Stimulated activated CD4-positive, alpha-beta T cell treated with anti-CD3 and anti-CD28 coated beads, Interleukin-2, amount 100 ng/mL, for 4 hours (primary cell): ENCODE results near the gene SLC7A14.

Experiments
- DNase-seq: peaks from one replicate; pipeline ENCODE4 v3.0.0-alpha.2; 2020; ENCODE audit warnings: low read depth

Gene SLC7A14

DNA sequence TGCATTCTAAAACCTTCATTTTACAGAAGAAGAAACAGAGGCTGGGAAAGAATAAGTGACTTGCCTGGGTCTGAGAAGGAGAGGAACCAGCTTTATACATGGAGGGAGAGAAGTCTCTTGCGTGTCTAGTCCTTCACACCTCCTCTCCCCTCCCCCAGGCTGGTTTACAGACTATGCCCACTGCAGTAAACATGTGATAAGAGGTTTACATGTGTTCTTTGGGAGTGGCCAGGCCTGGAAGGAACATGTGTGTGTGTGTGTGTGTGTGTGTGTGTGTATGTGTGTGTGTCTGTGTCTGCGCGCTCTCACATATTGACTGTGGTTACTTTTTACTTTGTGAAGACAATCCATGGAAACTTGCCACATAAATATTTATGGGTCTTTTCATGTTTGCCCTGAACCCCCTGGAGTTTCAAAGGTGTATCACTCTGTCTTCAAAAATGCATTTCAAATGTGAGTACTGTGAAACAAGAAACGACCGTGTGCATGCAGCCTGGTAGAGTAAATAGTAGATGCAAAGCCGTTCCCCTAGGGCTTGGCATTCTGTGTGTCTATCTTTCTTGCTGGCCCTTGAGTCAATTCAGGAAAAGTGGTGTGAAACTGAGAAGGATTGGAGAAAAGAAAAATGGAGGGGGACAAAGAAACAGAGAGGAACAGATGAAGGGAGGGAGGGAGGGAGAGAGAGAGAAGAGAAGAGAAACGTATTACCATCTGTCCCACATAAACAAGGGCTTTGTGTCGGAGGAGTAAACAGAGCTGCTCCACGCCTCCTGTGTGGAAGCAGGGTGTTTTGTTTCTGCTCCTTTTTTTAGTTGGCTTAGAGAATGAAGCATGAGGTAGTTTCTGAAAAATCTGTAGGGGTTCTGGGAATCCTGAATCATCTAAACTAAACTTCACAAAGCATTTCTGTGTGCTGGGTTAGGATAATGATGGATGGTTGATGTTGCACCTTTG lies 115.5 kb downstream of the SLC7A14 start:
- no peak for DNase-seq

DNA sequence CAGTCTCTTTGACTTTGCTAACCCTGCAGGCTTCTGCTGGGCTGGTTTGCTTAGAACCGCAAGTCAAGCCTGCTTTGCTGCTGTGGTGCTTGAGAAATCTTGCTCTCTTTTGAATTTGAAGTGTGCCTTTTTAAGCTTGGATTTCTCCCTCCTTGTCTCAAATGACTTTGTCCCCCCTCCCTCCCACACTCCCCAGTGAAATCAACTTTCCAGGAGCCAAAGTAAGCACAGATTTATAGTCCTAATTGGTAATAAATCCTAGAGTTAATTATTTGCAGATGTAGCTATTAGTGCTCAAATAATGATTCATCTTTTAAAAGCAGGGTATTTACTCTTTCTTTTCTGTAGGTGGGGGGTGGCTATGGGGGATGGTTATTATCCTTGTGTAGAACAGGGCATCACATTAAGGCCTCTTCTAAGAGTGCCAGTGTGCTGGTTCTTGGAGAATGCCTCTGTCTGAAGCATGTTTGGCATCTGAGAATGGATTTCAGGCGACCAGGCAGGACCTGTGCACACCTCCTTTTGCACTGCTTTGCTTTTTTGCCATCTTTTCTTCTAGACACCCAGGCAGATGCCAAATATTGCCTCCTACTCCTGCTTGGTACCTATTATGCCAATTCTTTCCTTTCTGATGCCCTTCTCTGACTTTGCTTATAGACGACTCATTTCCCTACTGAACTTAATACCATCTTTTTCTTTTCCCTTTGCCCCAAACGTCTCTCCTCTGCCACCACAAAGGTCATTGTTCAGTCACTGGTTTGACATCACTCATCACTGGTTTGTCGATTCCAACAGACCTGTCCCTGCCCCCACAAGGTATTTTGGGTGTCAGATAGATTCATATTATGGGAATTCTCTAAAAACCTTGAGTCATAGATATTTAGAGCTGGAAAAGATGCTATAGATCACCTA lies 116.5 kb downstream of the SLC7A14 start:
- no peak for DNase-seq

DNA sequence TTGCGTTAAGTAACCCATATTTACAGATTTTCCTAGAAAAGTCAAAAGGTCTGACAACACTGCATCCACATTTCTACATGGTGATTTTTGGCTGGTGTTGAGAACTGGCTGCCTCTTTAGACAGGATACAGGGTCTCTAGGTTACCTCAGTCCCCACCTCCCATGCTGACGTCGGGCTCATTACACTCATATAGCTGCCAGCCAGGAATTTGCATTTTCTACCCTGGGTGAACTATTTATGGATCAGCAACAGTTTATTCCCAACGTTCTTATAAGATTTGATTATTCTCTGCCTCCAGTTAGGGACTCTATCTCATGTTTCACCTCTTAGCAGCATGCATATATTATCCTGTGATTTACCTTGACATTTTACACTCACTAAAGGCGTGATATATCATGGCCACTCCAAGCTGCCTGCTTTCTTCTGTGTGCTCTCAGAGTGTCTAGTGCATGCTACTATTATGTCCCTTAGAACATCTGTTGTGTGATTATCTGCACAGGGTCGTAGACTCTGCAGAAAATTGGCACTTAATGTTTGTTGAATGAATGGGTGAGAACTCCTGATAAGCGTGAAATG lies 118.2 kb downstream of the SLC7A14 start:
- DNase-seq: no peak

DNA sequence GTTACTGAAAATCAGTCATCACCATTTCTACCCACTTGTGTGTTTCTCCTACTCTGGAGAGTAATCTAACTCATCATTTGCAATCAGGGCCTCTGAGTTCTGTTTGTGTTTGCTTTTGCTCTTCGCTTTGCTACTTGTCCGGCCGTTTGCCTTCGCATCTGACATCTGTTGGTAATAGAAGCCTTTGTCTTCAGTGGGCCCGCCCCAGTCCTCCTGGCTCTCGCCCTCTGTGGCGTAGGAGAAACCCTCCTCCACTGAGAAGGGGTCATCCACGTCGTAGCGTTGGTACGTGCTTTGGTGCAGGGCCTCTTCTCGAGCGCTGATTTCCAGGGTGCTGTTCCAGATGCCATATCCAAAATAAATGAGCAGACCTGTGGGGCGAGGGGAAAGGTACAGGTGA lies 118.9 kb downstream of the SLC7A14 start:
- DNase-seq: no peak

DNA sequence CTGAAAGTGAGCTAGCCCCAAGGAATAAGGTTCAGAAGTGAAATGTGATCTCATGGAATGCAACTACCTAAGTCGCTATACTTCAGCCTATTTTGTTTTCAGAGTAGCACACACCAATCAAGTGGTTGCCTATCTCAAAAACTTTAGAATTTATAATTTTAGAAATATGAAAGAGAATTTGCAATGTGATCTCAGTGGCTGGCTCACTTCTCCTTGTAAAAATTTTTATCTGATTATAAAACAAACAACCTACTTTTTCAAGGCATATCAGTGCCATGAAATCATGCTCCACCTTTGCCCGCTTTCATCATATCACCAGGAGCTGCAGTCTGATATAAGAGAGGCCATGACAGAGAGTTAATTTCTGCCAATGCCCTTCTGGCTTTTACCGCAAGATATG lies 119.9 kb downstream of the SLC7A14 start:
- DNase-seq: no peak

DNA sequence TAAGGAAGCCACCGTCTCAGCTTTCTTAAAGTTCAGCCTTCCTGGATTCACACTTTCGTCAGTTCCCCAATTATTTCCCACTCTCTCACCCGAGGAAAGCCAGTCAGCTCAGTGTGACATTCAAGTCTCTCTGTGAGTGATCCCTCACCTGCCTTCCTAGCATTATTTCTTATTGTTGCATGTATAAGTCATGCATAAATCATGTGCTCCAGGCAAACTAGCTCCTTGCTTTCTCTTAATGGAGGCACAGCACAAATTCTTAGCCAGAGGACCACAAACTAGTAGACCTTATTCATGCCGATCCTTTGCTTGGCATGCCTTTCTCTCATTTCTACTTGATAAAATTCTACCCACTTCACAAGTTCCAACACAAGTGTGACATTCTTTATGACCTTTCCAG lies 122.9 kb downstream of the SLC7A14 start:
- DNase-seq: no peak

DNA sequence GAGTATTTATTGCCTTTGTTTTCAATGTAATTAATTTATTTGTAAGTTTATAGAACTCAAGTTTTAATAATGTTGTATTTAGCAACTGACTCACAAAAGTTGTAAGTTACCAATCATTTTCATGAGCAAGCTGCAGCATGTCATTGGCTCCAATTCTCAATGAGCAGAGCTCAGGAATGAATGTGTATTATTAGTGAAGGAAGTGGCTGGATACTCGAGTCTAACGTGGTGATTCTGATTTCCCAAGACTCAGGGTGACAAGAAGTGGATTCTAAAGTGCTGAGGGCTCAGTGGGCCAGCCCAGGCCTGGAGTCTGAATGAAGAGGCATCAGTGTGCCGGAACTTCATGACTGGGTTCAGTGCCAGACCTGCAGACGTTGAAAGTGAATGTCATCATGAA lies 127.6 kb downstream of the SLC7A14 start:
- no peak for DNase-seq

DNA sequence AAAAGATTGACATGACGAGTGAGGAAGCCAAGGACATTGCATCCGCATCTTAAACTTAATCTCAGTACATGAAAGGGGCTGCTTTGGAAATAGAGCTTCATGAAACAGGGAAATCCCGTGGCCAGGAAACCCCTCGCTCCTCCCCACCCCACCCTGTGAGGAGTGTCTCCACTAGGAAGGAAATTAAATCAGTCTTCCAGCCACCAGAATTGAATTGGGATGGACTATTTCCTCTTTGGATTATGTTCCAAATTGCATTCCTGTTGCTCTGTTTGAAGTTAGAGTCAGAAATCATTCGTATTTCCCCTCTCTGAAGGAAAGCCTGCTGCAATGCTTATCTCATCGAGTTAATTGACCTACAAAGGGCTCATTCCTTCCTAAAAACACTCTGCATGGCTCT lies 131.4 kb downstream of the SLC7A14 start:
- no peak for DNase-seq

DNA sequence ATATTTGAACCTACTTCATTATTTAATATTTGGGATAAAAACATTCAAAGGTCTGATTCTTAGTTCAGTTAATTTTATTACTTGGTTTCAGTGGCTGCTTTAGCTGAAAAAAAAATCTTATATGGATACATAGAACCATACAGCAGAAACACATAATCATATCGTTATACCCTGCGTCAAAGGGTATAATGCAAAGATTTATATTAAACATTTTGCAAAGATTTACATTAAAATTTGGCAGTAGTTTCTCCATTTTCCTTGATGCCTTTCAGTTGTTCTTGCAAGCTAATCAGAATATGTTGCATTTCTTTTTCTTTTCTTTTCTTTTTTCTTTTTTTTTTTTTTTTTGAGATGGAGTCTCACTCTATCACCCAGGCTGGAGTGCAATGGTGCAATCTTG lies 135.8 kb downstream of the SLC7A14 start:
- DNase-seq: no peak

DNA sequence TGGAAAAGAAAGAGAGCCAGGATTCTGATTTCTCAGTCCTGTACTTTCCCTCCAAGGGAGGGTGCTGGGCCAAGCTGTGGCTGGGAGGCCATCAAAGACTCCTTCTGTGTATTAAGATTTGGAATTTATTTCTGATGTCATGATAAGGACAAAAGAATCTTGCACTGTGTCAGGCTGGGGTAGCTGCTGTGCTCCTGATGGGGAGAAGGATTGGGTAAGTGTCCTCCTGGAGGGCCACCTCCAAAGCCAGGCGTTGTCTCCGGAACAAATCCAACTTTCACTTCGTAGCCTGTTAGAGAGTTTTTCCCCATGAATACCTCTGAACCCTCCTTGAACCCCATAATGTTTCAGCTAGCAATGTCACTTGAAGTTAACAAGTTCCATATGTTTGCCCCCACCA lies 137.3 kb downstream of the SLC7A14 start:
- no peak for DNase-seq

DNA sequence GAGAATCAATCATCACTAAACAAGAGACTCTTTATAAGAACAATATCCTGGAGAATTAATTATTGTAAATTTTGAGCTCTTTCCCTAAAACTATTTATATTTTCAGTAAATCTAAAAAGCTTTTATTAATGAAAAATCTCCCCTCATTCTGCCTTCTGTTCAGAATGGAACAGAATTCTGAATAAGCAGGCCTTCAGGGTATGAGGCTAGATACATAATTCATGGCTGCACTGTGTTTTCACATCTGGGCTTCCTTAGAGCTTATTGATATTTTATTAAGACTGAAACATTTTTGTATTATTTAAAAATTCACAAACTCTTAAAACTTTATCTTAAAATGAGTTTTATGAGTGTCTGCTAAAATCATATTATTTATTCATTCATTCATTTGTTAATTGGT lies 142.4 kb downstream of the SLC7A14 start:
- DNase-seq: no peak

DNA sequence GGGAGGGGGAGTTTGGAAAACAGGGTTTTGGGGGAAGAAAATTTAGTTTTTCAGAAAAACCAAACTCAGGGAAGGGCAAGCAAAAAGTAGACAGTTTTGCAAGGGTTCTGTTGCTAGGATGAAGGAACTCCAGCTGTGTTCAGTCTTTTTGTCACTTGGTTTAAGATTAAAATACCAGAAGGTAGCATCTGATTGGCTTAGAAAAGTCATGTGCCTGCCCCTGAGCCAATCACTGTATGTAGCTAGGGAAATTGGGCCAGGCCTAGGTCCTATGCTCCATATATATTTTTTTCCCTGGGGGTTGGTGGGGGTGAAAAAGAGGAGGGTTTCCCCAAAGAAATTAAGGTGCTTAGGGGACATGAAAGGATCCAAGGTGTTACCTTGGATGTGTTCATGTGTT lies 142.9 kb downstream of the SLC7A14 start:
- no peak for DNase-seq

DNA sequence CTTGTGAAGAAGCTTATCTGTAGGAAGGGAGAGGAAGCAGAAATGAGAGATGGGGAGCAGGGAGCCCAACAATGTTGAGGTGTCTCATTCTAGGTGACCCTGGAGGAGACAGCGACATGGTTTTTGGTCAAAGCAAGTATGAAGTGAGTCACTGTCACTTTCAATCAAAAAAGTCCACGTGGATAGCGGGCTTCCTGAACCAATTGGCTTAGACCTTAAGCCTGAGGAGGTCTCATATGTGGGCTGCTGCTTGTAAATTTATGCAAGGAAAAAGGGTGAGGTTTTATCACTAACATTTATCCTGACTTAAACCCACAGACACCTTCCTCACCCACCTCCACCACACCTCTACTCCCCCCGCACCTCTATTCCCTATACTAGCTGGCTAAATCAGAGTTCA lies 144.5 kb downstream of the SLC7A14 start:
- no peak for DNase-seq

DNA sequence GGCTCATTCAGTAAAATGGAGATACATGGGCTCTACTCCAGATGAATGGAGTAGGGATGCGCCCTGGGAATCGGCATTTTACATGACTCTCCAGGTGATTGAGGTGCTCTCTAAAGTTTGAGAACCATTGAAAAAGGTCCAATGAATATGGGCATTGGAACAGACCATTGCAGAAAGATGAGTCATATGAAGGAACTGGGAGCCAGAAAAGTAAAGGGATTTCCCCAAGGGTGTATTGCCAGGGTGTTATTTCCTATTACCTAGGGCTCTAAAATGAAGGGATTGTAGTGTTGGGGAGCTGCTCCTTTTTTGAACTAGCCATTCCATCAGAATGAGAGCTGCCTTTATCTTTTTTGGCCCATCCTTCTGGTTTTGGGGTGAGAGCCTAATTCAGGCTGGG lies 145.5 kb downstream of the SLC7A14 start:
- no peak for DNase-seq

DNA sequence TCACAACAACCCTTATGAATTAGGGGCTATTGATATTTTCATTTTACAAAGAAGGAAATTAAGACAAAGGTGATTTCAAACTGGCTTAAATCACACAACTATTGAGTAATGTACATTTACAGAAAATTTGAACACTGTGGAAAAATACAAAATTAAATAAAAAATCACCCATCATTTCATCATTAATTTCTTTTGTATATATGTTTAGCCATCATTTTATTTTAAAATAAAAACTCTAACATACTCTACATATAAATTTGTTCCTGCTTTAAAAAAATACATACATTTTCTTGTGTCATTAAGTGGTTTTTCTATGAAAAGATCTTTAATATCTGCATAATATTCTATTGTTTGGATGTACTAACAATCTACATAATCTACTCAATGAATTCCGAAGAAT lies 147.0 kb downstream of the SLC7A14 start:
- no peak for DNase-seq

DNA sequence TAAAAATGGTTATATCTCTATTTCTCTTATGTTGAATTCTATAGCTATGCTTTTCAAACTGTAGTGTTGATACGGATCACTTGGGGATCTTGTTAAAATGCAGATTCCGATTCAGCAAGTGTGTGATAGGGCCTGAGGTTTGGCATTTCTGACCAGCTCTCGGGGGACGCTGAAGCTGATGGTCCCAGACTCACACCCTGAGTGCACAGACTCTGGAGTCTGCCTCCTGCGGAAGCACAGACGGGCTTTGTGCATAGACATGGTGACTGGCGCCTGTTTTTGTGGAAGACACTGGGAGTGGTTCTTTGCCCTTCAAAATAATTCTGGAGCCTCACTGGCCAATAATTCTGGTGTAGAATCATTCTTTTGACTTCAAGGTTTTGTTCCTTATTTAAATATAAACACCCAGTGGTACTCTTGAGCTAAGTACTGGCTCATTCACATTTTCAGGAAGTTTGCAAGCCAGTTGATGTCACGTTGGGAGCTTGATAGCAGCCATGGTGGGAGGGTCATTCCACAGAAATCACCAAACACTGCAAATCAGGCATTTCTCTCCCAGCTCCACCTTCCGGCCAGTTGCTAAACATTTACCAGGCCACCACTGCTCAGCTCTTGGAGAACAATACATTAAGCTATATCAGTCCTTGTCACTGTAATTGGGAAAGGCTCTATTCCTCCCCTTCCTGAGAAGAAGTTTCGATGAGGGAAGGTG lies 148.0 kb downstream of the SLC7A14 start:
- DNase-seq: no peak

DNA sequence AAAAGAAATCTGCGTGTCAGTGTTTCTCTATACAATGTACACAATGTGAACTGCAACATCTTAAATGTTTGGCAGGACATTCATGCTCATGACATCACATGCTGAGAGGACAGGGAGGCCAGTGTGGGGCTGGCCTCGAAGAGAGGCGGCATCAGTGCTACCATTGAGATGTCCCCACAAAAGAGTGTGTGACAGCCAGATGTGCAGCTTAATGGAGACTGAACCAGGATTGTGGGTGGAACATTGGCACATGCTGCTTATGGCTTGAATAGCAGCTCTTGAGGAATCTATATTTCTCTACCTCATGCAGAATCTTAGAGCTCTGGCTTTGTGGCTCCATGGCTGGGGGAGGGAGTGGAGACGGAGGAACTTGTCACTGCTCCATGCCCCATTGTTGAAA lies 148.7 kb downstream of the SLC7A14 start:
- DNase-seq: no peak

DNA sequence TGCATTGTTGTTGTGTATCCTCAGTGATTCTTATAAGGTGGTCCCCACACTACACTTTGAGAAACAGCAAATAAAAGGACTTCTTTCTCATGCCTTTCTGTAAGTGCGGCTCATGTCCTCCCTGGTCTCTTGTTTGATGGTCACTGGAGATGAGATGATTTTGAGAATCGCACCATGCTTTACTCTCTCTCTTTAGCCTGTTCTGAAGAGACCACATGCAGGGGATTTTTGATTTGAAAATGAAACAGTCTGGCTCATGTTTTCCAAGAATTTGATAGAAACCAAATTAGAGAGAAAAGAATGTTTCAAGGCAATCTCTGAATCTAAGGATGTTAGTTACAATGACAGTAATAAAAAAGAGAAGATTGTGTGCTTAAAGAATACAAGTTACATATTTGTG lies 149.2 kb downstream of the SLC7A14 start:
- no peak for DNase-seq

DNA sequence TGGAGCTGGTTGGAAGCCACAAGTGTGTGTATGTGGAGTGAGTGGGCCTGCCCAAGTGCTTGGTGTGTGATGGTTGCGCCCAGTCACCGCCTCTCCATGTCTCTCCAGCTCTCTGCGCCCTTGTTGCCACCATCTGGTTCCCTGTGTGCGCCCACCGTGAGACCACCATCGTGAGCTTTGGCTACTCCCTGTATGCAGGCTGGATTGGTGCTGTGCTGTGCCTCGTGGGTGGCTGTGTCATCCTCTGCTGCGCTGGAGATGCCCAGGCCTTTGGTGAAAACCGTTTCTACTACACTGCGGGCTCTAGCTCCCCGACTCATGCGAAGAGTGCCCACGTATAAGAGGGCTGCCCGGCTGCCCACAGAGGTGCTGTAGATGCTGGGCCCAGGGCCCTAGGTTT lies 153.5 kb downstream of the SLC7A14 start:
- no peak for DNase-seq

DNA sequence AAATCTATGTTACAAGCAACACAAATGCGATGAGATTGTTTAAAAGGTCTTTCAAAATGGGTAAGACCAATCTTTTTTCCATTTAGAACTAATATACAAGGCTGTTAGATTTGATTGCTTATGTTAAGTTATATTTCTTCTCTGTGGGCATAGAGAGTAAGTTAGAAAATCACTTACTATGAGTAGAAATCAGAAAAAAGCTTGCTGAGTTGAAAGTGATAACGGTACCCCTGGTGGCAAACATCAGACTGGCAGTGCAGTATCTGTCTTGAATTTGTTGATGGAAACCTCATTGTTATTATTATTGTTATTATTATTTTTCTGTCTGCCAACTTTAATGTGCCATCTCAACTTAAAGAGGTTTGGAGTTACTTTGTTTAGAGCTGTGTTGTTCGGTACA lies 154.8 kb downstream of the SLC7A14 start:
- no peak for DNase-seq

DNA sequence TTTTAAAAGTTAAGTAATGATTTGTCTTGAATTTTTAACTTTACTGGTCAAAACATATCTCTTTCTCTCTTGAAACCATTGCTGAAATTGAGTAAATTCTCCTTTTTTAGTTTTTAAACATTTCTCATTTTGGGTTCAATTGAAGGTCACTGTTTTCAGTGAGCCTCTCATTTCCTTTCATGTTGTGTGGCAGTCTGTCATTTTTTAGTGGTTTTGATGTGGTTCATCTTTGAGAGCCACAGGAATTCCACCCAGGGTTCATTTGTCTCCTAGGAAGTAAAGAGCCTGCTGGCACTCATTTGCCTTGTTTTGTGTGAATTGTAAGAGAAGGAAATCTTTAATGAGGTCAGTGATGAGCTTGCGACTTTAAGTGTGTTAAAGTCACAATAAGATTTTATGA lies 156.8 kb downstream of the SLC7A14 start:
- DNase-seq: no peak

DNA sequence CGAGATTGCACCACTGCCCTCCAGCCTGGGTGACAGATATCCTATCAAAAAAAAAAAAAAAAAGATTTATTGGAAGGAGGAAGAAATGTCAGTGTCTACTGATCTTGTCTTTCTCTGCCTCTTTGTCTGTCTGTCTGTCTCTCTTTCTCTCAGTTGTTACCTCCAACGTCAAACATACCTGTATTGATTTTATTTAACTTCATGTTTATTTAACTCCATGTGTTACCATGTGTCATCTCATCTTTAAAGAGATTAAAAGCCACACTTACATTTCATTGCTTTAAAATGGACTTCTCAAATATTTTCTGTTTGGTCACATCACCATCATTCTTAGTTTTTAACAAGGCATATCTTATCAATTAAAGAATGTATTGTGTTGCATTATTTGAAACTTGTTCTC lies 157.8 kb downstream of the SLC7A14 start:
- no peak for DNase-seq
